Middle frontal gyrus (tissue), 1 donor: ENCODE results near the gene SLCO4A1.

Source experiments
- DNase-seq: peaks from one replicate; pipeline ENCODE4 v3.0.0-alpha.2; 2015; ENCODE audit warnings: low spot score; ENCODE audit errors: extremely low spot score

The SLCO4A1 gene

DNA sequence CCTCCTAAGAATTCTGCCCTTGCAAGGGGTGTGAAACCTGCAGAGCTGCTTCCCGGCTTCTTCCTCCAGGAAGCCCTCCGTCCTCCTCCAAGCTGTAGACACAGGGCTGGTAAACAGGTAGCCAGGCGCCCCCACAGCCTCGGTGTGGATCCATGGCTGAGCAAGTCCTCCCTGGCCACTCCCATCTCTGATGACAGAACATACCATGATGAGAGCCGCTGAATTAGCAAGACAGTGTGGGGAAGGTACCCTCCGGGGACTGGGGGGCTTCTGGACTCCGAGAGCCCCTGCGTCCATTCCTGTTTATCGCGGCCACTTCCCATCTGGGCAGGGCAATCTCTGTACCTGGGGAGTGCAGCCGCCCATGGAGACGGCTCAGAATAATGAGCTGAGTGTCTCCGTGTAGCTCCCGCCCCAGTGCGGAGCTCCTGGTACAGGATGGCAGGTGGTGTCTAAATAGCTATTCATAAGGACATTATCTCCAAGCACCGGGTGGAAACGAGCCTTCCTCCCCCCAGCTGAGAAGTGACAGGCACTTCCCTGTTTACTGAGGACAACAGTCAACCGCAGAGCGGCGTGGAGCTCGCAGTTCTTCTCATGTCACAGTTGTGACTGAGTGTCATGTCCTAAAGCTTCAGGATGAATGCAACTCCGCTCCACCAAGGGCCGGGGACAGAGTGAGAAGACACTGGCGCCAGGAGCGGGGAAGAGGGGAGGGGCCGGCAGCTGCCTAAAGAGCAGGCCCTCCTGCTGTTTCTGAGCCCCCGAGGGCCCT, 43.7 kb downstream of the SLCO4A1 start:
- DNase-seq, result no peak

DNA sequence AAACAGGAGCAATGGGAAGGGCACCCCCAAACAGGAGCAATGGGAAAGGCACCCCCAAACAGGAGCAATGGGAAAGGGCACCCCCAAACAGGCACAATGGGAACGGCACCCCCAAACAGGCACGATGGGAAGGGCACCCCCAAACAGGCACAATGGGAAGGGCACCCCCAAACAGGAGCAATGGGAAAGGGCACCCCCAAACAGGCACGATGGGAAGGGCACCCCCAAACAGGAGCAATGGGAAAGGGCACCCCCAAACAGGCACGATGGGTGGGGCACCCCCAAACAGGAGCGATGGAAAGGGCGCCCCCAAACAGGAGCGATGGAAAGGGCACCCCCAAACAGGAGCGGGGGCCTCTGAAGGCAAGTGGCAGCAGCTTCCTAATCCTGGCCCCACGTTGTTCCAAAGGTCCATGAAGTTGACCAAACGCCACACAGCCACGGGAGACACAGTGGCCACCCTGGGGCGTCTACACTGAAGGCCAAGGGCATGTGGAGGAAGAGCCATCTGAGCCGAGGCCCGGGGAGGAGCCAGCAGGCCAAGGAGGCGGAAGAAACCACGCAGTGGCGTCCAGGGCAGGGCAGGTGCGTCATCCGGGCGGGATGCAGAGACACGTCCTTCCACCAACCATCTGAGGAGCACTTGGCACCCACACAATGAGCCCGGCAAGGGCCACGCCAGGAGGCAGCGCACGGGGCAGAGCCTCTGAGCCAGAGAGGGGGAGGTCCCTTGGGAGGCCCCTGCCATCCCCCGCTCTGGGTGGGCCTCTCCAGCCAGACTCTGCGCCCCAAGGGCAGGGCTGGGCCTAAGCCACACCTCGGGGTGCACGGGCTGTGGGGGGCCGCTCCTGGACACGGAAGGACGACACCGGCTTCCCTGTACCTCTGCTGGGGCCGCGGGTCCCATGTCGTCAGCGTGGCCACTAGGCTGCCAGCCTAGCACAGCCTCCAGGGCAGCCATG, 44.8 kb downstream of the SLCO4A1 start:
- no peak for DNase-seq

- no peak for DNase-seq
Observed at GRCh38 chr20:62688083-62688482, 45.8 kb downstream of the SLCO4A1 start.

DNA sequence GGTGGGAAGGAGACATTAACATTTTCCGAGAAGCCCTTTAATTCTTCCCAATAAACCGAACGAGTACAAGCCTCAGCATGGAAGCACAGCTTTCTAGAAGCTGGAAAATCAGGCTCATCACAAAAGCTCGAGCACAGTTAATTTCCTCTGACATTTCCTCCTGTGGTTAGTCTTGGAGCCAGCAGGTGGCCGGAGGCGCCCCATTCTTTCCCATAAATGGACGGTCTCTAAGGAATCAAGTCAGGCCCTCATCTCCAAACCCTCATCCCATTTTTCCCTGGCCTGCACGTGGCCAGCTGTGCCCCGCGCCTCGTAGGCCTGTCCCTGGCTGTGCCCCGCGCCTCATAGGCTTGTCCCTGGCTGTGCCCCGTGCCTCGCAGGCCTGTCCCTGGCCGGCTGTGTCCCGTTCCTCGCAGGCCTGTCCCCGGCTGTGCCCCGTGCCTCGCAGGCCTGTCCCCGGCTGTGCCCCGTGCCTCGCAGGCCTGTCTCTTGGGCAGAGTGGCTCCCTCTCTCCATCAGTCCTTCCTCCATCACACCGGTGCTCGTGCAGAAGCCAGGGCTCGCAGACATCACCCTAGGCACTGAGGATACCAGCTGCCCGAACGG, 46.7 kb downstream of the SLCO4A1 start:
- DNase-seq, result no peak

DNA sequence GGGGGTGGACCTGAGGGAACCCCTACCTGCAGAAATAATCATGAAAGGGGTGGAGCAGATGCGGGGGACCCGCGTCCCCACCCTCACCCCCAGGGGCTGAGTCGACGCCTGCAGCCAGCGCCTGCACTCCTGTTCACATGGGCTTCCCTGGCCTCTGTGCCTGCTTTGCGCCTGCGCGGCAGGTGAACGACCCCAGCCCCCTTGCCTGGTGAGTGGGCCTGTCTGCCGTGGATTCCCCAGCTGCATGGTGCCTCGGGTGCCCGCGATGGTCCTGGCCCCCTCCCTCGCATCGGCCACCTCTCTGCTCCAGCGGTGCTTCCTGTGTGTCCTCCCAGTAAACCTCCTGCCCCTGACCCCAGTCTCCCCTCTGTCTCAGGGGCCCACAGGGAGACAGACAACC, 47.6 kb downstream of the SLCO4A1 start:
- no peak for DNase-seq

GRCh38 chr20:62690261-62690820, 48.0 kb downstream of the SLCO4A1 start:
- no peak for DNase-seq

- no peak for DNase-seq
Observed at GRCh38 chr20:62691487-62691886, 49.2 kb downstream of the SLCO4A1 start.

DNA sequence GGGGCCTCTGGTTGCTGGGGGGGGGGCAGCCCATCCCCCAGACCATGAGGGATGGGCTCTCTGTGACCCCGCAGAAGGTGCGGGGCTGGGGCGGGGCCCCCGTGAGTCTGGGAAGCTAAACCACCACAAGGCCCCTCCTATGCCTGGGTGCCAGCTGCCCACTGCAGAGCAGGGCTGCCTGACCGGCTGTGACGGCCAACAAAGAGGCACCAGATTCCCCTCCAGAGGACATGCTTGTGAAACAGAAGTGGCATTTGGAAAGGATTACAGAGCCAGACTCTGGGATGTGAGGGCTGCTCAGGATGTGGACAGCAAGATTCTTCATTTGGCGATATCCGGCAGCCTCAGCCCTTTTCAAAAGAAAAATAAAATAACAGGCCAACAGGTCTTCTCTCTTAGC, 49.9 kb downstream of the SLCO4A1 start:
- DNase-seq, result no peak

GRCh38 chr20:62692801-62693523, 50.7 kb downstream of the SLCO4A1 start:
- DNase-seq, result no peak

GRCh38 chr20:62693524-62693922, 51.2 kb downstream of the SLCO4A1 start:
- DNase-seq, result no peak

DNA sequence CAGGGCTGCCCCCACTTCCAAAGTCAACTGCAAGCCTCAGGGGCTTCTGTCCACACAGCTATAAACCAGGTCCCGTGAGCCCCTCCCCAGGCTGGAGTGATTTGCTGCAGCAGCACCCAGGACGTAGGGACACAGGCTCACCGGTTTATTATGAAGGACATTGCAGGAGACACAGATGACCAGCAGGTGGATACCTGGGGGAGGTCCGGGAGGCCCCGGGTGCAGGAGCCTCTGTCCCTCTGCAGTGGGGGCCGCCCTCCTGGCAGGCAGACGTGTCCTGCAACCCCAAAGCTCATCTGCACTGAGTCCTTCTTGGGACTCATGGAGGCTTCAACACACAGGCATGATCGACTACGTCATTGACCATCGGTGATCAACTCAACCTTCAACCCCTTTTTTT, 51.8 kb downstream of the SLCO4A1 start:
- DNase-seq, result no peak

DNA sequence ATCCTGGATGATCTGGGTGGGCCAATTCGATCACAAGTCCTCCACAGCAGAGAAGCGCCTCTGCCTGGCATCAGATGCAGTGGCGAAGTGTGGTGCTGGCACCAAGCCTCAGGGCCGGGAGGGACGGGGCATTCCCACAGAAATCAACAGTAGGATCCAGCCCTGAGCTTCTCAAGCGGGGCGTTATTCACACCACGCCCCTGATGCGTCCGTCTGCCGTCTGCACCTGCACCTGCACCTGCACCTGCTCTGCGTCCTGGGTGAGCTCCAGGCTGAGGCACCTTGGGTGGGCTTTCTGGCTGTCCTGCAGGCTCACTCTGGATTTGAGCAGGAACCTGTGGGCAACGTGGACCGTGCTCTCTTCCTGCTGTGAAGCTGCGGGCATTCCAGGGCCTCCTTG, 52.6 kb downstream of the SLCO4A1 start:
- no peak for DNase-seq

DNA sequence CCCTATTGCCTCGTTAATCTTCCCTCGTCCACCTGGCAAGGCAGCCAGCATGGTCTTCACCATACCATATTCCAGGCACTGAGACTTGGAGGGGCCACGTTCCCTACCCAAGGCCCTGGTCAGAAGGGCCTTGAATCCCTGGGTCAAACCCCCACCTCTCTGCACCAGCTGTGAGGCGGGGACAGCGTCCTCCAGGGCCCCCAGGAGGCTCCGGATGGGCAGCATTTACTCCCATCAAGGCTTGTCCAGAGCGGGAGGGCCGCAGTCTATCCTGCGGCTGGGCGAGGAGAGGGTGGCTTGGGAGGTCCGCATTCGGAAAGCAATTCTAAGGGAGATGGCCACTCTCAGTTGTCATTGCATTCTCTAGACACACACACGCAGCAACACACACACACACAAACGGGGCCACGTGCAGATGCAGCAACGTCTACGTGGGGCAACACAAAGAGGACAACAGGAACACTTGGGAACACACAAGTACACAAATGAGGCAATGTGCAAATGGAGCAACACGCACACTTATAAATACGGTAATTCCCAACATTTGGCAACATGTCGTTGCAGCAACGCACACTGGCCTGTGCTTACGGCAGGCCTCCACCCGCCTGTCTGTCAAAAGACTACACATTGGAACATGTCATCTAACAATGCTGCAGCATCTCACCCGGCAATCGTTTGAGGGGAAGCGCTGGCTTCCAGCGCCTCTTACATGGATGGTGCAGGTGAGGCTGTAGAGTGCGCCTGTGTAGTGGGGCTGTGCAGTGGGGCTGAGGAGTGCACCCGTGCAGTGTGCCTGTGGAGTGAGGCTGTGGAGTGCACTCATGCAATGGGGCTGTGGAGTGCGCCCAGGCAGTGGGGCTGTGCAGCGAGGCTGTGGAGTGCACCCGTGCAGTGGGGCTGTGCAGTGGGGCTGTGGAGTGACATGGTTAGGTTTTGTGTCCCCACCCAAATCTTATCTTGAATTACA, 53.4 kb downstream of the SLCO4A1 start:
- DNase-seq, result no peak

DNA sequence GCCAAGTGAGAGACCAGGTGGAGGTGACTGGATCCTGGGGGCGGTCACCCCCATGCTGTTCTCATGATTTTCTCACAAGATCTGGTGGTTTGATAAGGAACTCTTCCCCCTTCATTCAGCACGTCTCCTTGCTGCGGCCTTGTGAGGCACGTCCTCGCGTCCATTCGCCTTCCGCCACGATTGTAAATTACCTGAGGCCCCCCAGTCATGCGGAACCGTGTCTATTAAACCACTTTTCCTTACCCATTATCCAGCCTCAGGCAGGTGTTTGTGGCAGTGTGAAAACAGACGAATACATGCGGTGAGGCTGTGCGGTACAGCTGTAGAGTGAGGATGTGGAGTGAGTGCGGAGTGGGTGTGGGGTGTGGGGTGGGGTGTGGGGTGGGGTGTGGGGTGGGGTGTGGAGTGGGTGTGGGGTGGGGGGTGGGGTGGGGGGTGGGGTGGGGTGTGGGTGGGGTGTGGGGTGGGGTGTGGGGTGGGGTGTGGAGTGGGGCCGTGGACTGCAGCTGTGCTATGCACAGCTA, 54.2 kb downstream of the SLCO4A1 start:
- DNase-seq, result no peak

DNA sequence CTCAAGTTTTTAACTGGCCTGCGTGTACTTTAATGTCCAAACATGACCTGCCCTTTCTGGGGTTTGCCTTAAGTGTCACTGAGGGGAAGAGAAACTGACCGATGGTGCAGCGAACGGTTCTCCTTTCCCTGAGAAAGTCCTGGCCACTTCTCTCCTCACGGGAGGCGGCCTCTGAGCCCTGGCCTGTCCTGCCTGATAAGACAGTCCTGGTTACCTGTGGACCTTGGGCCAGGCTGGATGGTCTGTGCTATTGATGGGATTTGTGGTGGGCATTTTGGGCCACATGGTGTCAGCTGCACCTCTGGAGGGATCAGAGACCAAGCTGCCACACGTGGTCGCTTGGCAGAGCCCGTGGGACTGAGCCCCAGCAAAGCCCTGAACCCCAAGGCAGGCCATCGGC, 54.7 kb downstream of the SLCO4A1 start:
- DNase-seq, result no peak

- DNase-seq, result no peak
Observed at GRCh38 chr20:62697468-62697912, 55.2 kb downstream of the SLCO4A1 start.

DNA sequence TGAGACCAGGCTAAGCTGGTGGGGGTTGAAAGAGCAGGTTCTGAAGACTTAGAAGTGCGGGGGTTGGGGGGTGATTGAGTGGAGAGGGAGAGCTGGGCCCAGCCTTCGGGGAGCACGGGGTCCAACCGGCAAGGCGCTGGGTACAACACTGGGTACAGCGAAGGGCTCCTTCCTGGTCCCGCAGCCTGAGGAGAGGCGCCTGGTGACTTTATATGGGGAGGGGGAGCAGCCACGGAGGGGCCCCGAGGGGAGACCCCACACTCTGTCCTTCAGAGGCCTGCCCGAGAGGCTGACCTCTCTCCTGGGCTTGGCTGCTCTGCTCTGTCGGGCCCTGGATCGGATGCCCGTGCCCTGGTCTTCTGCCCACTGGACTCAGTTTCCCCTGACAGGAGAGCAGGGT, 55.9 kb downstream of the SLCO4A1 start:
- no peak for DNase-seq

DNA sequence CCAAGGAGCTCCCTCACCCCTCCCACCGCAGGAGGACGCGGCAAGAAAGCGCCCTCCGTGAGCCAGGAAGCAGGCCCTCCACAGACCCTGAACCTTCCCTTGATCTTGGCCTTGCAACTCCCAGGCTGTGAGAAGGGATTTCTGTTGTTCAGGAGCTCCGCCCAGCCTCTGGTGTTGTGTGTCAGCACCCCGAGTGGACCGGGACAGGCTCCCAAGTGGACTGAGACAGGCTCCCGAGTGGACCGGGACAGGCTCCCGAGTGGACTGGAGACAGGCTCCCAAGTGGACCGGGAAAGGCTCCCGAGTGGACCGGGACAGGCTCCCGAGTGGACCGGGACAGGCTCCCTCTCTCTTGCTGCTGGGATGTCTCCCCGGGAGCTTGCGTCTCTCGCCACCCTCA, 57.0 kb downstream of the SLCO4A1 start:
- DNase-seq, result no peak

DNA sequence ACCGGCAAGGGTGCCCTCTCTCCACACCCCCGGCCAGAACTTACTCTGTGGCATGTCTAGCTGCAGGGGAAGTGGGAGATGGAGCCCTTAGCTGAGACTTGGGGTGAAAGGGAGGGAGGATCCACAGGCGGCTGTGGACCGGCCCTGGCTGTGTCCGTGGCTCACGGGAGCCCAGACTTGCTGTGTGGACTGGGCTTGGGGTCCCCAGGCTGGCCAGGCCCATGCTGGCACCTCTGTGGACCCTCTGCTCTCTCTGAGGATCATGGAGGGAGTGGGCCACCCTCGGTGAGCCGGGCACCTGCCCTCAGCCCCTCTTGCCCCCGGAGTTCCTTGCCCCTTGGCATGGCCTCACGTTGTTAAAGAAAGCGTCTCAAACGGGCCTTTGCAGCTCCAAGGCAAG, 57.4 kb downstream of the SLCO4A1 start:
- DNase-seq, result no peak
